H1 (cell line): ENCODE results near the gene ZNF606. TPM values are rescaled to one million over a fixed set of nuclear protein-coding genes. Genes with fewer than 3 reads are reported as not detected.

ENCODE experiments used
- ATF2 ChIP-seq: IDR thresholded peaks from 2 replicates; pipeline ENCODE4 v1.6.1; 2012; ENCODE audit warnings: low read length, inconsistent platforms
- BCL11A ChIP-seq, 2 experiments: IDR thresholded peaks; one replicate each; pipeline ENCODE4 v1.6.1; 2011; ENCODE audit warnings: low read depth in 2 of 2, low read length in 2 of 2, mild to moderate bottlenecking in 2 of 2
- CHD2 ChIP-seq: IDR thresholded peaks from 2 replicates; pipeline ENCODE4 v1.6.1; 2012; ENCODE audit warnings: low read length, improper control_type of control experiment
- CREB1 ChIP-seq: IDR thresholded peaks from 2 replicates; pipeline ENCODE4 v1.6.1; 2012; ENCODE audit warnings: inconsistent platforms
- EP300 ChIP-seq, 2 experiments: IDR thresholded peaks; 1 replicate in 1 of 2; 2 replicates in 1 of 2; pipeline ENCODE4 v1.6.1; 2011 to 2012; ENCODE audit warnings: low read depth in 2 of 2, low read length in 2 of 2, mild to moderate bottlenecking in 2 of 2, borderline replicate concordance in 1 of 2, inconsistent platforms in 1 of 2, moderate library complexity in 1 of 2
- FOSL1 ChIP-seq: IDR thresholded peaks from 2 replicates; pipeline ENCODE4 v1.6.1; 2011; ENCODE audit warnings: mild to moderate bottlenecking, low read depth, low read length, moderate library complexity; ENCODE audit not compliant: insufficient read depth
- KDM4A ChIP-seq: IDR thresholded peaks from one replicate; pipeline ENCODE4 v1.7.1; 2012; ENCODE audit warnings: low read depth, mild to moderate bottlenecking, moderate library complexity, low read length, inconsistent platforms; ENCODE audit not compliant: severe bottlenecking
- KDM5A ChIP-seq: fragments of 200-600 bp; IDR thresholded peaks from 2 replicates; pipeline ENCODE4 v1.7.1; 2012; ENCODE audit warnings: mild to moderate bottlenecking, low read length, inconsistent platforms, mixed read lengths
- NANOG ChIP-seq: IDR thresholded peaks from 2 replicates; pipeline ENCODE4 v1.6.1; 2011; ENCODE audit warnings: low read length, low read depth, mild to moderate bottlenecking, inconsistent platforms; ENCODE audit not compliant: insufficient read depth, poor library complexity, severe bottlenecking
- PHF8 ChIP-seq: fragments of 200-600 bp; sonication (generic); conservative IDR thresholded peaks from 2 replicates; pipeline ENCODE4 v1.7.1; 2012; ENCODE audit warnings: low read depth, mild to moderate bottlenecking, inconsistent platforms, low read length, moderate library complexity
- POLR2A ChIP-seq, 2 experiments: IDR thresholded peaks; 1 replicate in 1 of 2; 2 replicates in 1 of 2; pipeline ENCODE4 v1.6.1; 2011; ENCODE audit warnings: low read depth in 2 of 2, low read length in 2 of 2, mild to moderate bottlenecking in 2 of 2; ENCODE audit errors: control extremely low read depth in 1 of 2
- POLR2AphosphoS5 ChIP-seq: IDR thresholded peaks from 2 replicates; pipeline ENCODE4 v1.6.1; 2011; ENCODE audit warnings: low read depth, low read length
- RXRA ChIP-seq: IDR thresholded peaks from 2 replicates; pipeline ENCODE4 v1.6.1; 2011; ENCODE audit warnings: low read depth, mild to moderate bottlenecking, low read length, moderate library complexity; ENCODE audit not compliant: insufficient read depth
- SIRT6 ChIP-seq: IDR thresholded peaks from one replicate; pipeline ENCODE4 v1.7.1; 2012; ENCODE audit warnings: low read length, inconsistent platforms
- SP4 ChIP-seq: IDR thresholded peaks from 2 replicates; pipeline ENCODE4 v1.6.1; 2012; ENCODE audit warnings: low read length, inconsistent platforms
- SRF ChIP-seq: IDR thresholded peaks from 2 replicates; pipeline ENCODE4 v1.6.1; 2011; ENCODE audit warnings: mild to moderate bottlenecking, low read depth, low read length, moderate library complexity
- polyA plus RNA-seq, 7 experiments: library from polyadenylated mRNA; depleted of rRNA in 3 of 7; stranded (reverse) in 5 of 7; unstranded in 2 of 7; fragments of >200 nt in 5 of 7; fragments of 200-250 nt in 2 of 7; gene quantifications; 1 replicate in 5 of 7; 2 replicates in 1 of 7; 4 replicates in 1 of 7; pipeline versions ENCODE4 v1.2.1 to v1.2.3, GENCODE V29; 2011 to 2013; ENCODE audit warnings: missing spikeins in 2 of 7, mixed read lengths in 2 of 7
- total RNA-seq: library from RNA; stranded (reverse); fragmentation: NEBNext Ultra II Directional; extraction: Animal tissue kit (Norgen Biotek cat#: 25700); gene quantifications from 2 replicates; pipeline ENCODE4 v1.2.1, GENCODE V29; 2021

ZNF606 gene
- total and polyA plus RNA-seq, 2 of the 8 experiments (the other 6 are each of a cell fraction or from before 2014, with no cell fraction given) = 5.2 to 19.3 TPM

- TF ChIP-seq FOSL1 = no peak
- TF ChIP-seq PHF8 = 0 out of 2 replicates have a peak, but pooled peaks have one; percentile 22
- TF ChIP-seq CREB1 = peak; percentile 52
- TF ChIP-seq CHD2 = 0 out of 2 replicates have a peak, but pooled peaks have one; percentile 44
- no peak for TF ChIP-seq BCL11A (IDR thresholded peaks at IDR 0.05; ENCODE audit: low read depth in 2 of 2, low read length in 2 of 2)
- no peak for TF ChIP-seq POLR2AphosphoS5
- no peak for TF ChIP-seq SP4
- TF ChIP-seq KDM4A = peak; percentile 56
- TF ChIP-seq NANOG = no peak
- TF ChIP-seq EP300 (IDR thresholded peaks at IDR 0.05; ENCODE audit: borderline replicate concordance in 1 of 2, low read depth in 2 of 2, low read length in 2 of 2) = no peak; a peak in 1 of 3 replicates
- no peak for TF ChIP-seq KDM5A
- no peak for TF ChIP-seq SRF
- TF ChIP-seq RXRA = no peak
- TF ChIP-seq SIRT6 = no peak
- TF ChIP-seq ATF2 = no peak
- TF ChIP-seq POLR2A (IDR thresholded peaks at IDR 0.05; ENCODE audit: control extremely low read depth in 1 of 2, low read depth in 2 of 2, low read length in 2 of 2) = no peak
Measured at GRCh38 chr19:58042495-58043340, 40.1 kb upstream of the ZNF606 start (continued).
